Hematopoietic multipotent progenitor cell treated with erythropoietin and hydrocortisone succinate and interleukin-3 and kit ligand, for 15 days (in vitro differentiated cells): ENCODE data around the gene NFIB.

Experiments used
- DNase-seq: peaks from one replicate; pipeline ENCODE4 v3.0.0-alpha.2; 2015; ENCODE audit warnings: low spot score

The NFIB gene

DNA sequence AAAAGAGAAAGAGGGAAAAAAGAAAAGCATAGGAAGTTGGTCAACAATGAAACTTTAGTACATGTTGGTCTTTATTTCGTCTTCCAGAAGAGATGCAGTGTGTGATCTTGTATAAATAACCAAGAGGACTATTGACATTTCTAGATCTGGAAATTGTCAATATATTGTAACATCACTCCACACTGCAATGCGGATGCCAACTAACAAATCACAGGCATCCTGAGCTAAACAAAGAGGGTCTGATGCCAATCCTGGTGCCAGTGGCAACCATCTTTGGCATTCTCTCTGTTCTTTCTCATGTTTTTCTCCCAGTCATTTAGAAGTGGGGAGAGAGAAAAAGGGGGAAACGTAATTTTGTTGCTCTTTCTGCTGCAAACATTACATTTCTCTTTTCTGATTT, 9.7 kb downstream of the NFIB start:
- DNase-seq, result no peak

DNA sequence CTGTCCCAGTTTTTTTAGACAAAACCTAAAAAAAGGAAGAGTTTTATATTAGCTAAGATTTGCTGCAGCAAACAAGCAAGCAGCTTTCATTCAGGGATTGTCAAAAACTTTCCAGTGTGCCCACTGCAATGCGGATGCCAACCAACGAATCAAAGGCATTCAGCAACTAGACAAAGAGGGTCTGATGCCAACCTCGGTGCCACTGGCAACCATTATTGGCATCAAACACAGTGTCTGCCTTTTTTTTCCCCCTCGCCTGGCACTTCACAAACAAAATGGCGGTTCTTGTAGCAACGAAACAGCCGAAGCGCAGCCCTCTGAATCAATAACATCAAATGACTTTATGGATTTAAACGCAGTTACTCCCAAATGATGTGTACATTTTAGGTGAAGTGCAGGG, 10.4 kb downstream of the NFIB start:
- DNase-seq, result no peak

DNA sequence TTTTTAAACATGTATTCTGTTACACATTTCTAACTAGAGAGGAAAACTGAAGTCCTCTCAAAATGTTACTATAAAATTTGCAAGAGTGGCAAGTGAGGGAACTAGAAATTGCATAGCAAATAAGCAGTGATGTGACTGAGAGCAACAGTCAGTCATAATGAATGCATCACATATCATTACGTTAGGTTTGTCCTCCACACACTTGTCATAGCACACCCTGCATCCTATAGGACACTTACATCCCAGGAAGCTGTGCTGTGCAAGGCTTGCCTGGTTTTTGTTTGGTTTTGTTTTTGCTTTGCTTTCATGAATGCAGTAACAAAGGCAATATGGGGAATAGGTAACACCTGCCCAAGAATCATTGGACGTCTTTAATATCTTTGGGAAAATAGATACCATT, 10.8 kb downstream of the NFIB start:
- DNase-seq, result no peak

DNA sequence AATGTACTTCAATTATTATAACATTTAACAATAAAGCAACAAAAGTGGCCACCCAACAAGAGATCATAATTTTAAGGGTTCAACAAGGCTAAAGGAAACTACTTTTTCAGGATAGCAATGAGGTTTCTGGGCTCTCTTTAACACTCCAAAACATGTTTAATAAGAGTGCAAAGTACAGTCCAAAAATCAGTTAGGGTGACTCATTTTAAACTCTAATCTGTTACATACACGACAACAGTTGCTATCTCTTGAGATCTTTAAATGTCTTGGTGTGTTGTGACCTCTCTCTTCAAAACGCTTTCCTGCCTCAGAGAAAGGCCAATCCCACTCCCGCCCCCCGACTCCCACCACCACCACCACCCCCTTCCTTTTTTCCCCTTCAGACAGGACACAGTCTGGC, 11.5 kb downstream of the NFIB start:
- no peak for DNase-seq

DNA sequence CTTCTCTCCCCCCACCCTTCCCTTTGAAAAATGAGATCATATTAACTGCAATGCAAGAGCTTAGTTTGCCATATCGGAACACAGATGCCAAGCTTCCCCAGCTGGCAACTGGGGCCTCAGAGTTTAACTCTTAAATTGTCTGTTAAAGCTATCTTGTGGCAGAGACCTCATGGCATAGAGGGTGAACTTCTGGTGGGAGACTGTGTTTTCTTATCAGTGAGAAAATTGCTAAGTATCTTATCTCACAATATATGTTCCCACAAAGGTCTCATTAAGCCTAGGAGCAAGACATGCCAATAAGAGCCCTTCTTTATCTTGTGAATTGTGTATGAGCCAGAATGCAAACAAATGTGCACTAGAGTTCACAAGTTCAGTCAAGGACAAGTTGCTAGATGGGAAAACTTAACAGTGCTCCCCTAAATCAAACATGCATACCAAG, 12.3 kb downstream of the NFIB start:
- no peak for DNase-seq

DNA sequence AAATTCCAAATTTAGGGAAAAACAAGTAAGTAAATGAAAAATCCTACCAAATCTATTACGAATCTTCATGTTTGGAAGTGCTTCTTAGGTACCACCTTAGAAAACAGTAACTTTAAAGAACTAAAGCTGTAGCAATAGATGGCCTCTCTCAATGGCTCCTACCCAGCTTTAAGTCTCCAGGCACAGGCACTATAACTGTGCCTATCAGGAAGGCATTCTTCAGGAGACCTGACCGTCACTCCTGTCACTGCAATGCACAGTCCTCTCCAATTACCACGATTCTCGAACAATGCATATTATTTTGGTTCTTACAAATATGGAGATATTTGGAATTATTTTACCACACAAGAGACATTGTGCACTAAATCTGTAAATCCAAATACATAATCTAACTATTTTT, 12.9 kb downstream of the NFIB start:
- no peak for DNase-seq

DNA sequence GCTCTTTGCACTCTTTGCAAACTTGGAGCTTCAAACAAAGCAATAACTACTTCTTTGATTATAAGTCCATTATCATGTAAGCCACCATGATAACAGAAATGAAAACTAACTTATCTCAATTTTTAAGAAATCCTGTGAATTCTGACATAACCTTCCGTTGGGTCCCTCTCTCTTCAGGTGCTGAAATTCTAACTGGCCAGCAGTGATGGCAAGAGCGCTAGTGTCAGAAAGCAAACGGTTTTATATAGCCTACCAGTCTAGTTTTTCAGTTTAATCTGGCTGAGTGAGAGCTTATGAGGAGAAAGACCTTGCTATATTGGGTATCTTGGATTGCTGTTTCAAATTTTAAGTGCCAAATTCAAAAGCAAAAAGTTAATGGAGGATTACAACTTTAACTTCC, 13.4 kb downstream of the NFIB start:
- DNase-seq, result no peak

DNA sequence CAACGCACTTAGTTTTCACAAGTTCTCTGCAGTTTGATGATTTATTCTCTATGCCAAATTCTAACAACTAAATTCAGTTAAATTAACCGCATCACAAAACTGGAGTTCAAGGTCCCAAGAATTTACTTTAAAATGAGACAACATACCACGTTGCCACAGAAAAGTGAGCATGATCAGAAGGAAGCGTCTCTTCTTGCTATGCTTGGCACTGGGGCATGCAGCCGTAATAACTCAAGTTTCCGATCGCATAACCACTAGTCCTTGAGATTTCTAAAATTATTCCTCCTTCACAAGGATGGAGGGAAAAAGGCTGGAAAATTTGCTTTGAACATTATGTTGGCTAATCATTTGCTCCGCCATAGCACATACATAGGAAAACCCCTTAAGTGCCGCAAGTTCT, 13.9 kb downstream of the NFIB start:
- no peak for DNase-seq

DNA sequence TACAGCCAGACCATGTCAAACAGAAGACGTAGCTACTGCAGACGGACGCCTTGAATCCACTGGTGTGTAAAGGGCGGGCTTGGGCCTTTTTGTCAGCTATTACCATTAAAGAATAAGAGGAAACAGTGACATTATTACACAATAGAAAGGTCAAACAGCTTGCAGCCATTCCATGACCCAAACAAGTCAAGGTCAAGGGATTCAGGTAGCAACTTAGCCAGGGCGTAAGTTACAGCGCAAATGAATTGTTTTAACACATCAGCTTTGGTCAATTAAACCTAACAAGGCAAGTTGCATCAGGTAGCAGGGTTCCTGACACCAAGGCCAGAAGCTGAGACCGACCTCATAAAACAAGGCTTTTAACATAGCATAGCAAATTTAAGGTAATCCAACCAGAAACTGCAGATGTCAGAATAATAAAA, 15.3 kb downstream of the NFIB start:
- DNase-seq, result no peak

DNA sequence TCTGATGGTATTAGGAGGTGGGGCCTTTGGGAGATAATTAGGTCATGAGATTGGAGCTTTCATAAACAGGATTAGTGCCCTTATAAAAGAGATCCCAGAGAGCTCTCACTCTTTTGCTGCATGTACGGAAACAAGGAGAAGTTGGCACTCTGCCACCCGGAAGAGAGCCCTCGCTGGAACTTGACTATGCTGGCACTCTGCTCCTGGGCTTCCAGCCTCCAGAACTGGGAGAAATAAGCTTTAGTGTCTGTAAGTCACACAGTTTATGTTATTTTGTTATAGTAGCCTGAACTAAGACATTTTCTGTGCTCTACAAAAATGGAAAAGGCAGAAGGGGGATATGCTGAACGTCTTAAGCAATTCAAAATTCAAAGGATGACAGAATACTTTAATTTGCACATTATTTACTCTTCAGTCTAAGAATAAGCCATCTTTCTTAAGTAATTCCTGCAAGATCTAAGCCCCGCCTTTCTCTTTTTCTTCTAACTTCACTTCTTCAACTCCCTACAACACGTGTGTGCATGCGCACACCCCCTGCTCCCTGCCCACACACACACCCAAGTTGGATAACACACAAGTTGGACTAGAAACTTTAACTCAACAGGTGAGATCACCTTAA, 17.3 kb downstream of the NFIB start:
- no peak for DNase-seq

DNA sequence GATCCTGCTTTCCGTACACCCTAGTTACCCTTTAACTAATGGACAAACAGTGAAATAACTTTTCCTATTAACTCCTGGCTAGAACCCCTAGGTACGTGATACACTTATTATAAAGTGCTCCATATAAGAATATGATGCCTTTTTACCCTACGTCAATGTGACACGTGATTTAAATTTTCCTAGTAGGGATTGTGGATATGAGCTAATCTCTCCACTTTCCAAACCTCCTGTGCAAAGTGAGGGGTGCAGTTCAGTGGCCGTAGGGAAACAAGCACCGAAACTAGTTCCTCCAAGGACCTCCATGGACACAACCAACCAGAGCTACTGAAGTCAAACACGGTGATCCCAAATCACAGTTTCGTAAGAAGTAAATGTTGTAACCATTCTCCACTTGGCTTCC, 19.3 kb downstream of the NFIB start:
- no peak for DNase-seq

DNA sequence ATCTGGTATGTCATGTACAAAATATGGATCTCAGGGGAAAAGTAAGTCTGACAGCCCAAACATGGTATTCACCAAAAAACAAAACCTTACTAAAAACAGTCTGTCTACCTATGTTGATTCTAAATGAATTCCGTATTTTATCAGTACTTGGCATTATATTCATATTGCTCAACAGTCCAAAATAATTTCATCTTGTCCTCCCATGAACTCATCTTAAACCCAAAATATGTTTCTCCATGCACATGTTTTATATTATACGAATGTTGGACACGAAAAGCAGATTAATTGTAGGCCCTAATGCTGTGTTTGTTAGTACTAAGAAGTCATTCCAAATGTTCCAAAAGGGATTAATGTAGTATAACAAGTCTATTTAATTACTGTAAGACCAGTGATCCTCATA, 20.1 kb downstream of the NFIB start:
- DNase-seq, result no peak

DNA sequence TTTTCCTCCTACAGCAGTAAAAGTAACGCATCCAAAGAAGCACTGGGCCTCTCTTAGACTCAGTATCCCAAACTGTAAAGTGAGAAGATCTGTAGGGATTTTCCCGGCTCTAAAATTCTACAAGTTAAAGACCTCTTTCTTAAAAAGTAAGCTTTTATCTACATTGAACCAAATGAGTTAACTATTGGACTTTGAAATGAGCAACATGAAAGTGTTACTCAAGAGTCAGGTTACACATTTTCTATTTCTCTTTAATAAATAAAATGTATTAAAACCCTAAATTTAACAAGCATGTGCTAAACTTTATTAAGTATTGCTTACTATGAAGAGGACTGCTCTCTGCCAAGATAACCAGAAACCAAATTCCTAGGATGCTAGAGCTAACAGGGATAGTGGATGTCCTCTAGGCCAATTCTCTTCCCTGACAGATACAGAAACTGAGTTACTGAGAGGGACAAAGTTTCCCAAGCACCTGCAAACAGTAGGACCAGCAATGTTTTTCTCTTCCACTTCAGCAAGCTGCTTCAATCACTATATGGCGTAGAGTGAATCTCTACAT, 21.7 kb downstream of the NFIB start:
- no peak for DNase-seq

DNA sequence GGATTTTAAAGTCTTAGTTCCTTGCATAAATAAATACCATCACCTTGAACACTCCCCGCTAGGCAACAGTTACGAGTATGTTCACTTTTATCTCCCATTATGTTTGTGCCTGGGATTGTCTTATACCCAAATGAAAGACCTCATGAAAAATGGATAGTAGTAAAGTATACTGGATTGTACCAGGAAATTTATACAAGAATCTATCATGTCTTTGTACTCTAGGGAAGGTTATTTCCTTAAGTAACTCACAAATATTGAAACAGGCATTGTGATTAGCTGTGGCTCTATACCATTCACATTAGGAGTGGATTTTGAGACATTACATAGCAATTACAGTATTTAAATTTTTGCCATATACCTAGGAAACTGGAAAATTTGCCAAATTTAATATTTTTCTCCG, 24.0 kb downstream of the NFIB start:
- DNase-seq, result no peak

DNA sequence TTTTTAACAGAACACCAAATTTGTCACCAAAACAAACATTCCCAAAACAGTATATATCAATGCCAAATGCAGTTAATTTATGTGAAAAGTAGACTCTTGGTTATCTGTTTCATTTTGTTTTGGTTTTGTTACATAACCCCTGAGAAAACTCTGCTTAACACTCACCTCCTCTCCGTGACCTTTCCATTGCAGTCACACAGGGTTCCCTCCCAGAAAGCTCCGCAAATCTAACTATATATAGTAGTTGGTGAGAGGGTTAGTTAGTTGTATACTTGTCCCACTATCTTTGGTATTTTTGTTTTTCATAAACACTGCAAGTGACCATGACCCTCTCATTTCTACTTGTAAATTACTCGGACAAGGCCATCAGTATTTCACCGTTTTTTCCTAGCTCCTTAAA, 25.5 kb downstream of the NFIB start:
- DNase-seq, result no peak

DNA sequence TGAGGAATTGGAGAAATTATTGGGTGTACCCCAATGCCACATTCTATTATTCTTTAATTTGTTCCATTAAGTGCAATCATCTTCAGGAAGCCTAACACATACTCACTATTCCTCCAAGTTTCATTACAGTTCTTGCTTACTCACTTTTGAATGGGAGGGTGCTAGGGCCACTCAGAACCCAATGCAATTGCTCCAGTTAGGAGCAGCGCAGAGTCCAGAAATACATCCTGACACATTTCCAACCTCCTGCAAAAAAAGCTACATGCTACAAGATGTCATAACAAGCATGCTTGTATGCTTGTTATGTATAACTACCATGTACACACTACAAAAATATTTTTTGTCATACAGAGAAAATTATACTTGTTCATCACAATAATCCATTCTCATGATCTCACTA, 27.8 kb downstream of the NFIB start:
- DNase-seq, result no peak

DNA sequence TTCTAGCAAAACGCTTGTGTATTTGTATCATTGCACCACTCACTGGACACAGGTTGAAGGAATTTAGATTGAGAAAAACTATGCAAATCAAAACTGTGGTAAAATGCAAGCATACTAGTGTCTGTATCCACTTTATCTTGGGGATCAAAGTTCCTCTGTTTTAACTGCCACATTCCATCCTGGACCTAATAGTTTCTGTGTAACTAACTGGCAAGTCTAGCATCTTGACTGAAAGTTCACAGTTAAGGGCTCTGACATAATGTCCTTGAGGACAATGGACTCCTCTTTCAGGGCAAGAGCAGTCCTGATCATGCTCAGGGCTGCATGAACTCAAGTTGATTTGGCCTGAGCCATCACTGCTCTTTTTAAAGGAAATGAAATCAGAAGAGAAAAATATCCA, 30.7 kb downstream of the NFIB start:
- DNase-seq, result no peak

DNA sequence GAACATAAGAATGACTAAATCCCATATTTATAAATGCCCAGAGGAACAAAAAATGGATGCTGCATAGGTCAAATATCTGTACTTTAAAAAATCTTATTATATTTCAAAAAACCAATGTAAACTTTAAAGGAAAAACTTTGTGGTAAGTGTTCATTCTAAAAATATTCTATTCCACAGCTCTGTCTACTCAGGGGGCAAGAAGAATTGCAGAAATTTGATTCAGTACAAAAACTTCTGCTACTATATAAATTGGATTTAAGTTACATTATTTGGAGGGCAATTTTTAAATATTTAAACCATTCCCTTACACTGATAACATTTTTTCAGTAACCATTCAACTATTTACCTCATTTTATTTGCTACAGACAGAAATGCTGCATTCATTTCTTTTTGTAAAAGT, 32.1 kb downstream of the NFIB start:
- no peak for DNase-seq

DNA sequence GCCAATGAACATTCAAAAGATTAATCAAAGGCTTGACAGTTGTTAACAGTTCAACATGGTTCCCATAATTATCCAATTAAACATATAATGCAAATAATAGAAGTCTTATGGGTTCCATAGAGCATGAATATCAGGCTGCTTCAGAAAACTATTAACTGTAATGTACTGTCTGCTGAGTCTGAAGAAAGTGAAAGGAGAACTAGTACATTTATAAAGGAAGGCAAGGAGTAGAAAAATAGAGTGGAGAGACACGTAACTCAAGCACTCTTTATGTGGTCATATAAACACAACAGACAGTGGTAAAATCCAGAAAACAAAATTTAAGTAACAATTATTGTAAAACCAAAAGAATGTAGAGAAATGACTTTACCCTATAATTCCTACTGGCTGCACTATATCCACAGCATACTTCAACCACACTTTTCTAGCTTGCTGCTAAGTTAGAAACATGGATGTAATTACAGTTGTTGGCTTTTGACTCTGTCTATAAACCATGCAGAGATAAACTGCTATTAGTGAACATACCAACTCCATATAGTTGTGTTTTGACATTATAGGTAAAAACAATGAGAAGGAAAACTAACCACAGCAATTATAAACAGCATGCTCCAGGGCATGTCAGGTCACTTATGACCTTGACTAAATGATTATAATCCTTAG, 32.7 kb downstream of the NFIB start:
- DNase-seq, result no peak

DNA sequence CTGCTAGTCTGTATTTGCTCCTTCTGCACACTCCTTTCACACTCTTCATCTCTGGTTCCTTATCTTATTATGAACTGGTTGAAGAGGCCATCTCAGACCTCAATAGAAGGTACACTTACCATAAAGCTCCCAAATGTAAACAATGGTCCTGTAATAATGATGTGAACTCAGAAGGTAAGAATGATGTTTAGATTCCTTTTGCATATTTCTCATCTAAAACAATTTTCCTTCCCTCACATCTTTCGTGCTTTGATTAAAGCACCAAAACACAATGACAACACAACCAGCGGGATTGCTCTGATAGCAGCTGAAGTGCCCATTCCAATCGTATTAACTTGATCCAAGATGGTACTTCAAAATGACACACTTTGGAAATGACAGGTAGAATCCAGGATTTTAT, 34.3 kb downstream of the NFIB start:
- no peak for DNase-seq

DNA sequence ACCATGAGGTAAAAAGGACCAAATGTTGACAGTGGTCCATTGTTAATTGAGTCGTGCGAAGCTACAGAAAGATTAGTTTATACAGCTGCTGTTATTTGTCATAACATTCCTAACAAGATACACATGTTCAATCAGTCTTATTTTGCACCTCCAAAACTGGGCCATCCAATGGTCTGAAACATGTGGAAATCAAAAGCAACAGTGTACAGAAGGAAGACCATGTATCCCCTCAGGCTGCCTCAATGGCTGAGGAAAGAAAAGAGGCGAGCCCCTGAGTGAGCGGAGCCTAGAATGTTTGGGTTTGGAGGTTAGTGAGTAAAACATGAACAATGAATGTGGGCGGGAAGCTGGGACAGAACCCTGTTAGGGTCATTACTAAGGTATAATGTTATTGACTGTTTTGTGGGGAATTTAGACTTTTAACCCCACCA, 35.6 kb downstream of the NFIB start:
- DNase-seq, result no peak

DNA sequence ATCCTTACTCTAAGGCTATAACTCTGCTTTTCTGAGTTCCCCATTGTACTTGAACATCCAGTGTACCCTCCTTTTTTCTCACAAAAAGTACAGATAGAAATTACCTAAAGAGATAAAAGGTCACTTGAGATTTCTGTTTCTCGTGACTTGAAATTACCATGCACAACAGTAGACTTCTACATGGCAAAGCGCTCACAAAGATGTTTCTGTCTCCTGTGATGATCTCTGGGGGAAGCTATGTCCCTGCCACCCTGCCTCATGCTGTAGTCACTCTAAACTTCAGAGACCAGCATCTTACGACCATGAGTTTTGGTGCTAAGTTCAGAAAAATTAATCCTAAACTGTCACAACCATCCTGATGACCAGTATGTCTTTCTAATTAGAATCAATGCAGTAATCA, 36.2 kb downstream of the NFIB start:
- DNase-seq, result no peak

DNA sequence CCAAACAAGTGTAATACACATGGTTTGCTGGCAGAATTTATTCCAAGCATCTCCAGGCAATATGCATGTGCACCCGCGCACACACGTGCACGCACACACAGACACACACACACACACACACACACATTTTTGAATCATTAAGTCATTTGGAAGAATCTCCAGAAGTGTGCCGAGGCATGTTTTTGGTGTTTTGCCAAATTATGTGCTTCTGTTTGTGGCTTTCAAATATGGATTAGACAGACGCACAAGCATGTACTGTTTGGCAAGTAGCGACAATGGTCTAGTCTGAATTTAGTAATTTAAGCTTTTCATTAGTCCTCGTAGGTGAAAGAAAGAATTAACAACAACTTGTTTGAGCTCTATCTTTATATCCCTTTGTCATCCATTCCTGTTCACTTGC, 36.7 kb downstream of the NFIB start:
- DNase-seq, result no peak

DNA sequence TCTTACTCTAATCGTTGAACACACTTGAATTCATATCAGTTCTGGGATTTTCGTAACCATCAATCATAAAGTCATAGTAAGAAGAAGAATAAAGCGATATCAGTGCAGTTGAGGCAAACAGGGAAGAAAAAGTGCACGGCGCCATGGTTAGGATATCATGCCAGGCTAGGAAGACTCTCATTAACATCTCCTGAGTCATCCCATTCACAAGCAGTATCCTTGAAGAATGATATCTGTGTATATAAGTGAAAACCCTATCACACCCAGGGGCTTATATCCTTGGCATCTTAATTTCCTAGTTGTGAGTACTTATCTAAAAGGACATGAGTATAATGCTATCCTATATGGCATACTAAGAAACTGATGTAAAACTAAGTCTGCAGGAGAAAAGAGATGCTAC, 38.6 kb downstream of the NFIB start:
- no peak for DNase-seq
